HEK293T (cell line): ENCODE measurements around the gene CFAP70.

Experiments used
- BHLHE40 ChIP-seq: fragments of 450-650 bp; IDR thresholded peaks from 2 replicates; pipeline ENCODE4 v1.6.1; 2016; ENCODE audit warnings: mild to moderate bottlenecking, moderate library complexity, borderline replicate concordance
- ELF4 ChIP-seq: fragments of 450-650 bp; IDR thresholded peaks from 2 replicates; pipeline ENCODE4 v1.6.1; 2017; ENCODE audit warnings: antibody characterized with exemption
- SUZ12 ChIP-seq: fragments of 450-650 bp; IDR thresholded peaks from 2 replicates; pipeline ENCODE4 v1.6.1; 2016; ENCODE audit warnings: mild to moderate bottlenecking

GRCh38 chr10:73306171-73306708 lies 52.4 kb downstream of the CFAP70 start:
- TF ChIP-seq ELF4 (no peak), BHLHE40 (no peak), SUZ12 (no peak)
